Keratinocyte (primary cell): ENCODE data around the gene GRPEL2.

Experiments used
- EZH2 ChIP-seq: IDR thresholded peaks from one replicate; pipeline ENCODE4 v1.6.1; 2012; ENCODE audit warnings: inconsistent platforms, mild to moderate bottlenecking, low read length, moderate library complexity
- TF ChIP-seq, protein P1 (sequence below), 3 experiments: IDR thresholded peaks in 1 of 3; conservative IDR thresholded peaks in 1 of 3; optimal IDR thresholded peaks in 1 of 3; 2 replicates in 2 of 3; 3 replicates in 1 of 3; pipeline versions ENCODE3 to v1.5.1; 2011; ENCODE audit warnings: low read length in 3 of 3, mild to moderate bottlenecking in 3 of 3, moderate library complexity in 2 of 3, control low read depth in 1 of 3, inconsistent platforms in 1 of 3; ENCODE audit not compliant: insufficient read depth in 2 of 3; ENCODE audit errors: extremely low read depth in 1 of 3

- no peak for TF ChIP-seq EZH2
- TF ChIP-seq, protein P1, sequence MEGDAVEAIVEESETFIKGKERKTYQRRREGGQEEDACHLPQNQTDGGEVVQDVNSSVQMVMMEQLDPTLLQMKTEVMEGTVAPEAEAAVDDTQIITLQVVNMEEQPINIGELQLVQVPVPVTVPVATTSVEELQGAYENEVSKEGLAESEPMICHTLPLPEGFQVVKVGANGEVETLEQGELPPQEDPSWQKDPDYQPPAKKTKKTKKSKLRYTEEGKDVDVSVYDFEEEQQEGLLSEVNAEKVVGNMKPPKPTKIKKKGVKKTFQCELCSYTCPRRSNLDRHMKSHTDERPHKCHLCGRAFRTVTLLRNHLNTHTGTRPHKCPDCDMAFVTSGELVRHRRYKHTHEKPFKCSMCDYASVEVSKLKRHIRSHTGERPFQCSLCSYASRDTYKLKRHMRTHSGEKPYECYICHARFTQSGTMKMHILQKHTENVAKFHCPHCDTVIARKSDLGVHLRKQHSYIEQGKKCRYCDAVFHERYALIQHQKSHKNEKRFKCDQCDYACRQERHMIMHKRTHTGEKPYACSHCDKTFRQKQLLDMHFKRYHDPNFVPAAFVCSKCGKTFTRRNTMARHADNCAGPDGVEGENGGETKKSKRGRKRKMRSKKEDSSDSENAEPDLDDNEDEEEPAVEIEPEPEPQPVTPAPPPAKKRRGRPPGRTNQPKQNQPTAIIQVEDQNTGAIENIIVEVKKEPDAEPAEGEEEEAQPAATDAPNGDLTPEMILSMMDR (optimal IDR thresholded peaks at IDR 0.05 in 1 of 3, IDR thresholded peaks at IDR 0.05 in 1 of 3, conservative IDR thresholded peaks at IDR 0.05 in 1 of 3; ENCODE audit: extremely low read depth in 1 of 3, insufficient read depth in 2 of 3, low read length in 3 of 3) = no peak
These were observed 6.9 kb upstream of the GRPEL2 start for GRCh38 chr5:149338364-149338763.
